Right atrium auricular region (tissue), 2 donors: ENCODE results near the gene SELENON. TPM values are rescaled to one million over a fixed set of nuclear protein-coding genes. Genes with fewer than 3 reads are reported as not detected.

Source experiments
- DNase-seq: peaks from one replicate; pipeline ENCODE4 v3.0.0-alpha.2; 2019; ENCODE audit warnings: low spot score
- H3K27ac ChIP-seq, 2 donors: fragments of 200-600 bp; sonication (generic); 1 replicate in 1 of 2; 2 replicates in 1 of 2; pipeline ENCODE4 v1.5.1; 2016 to 2019
- H3K27me3 ChIP-seq, 2 donors: fragments of 200-600 bp; sonication (generic); one replicate each; pipeline versions ENCODE4 v1.5.1 to v1.6.0; 2017 to 2019
- H3K36me3 ChIP-seq: fragments of 200-600 bp; sonication (generic); one replicate; pipeline ENCODE4 v1.5.1; 2016
- H3K4me1 ChIP-seq, 2 donors: fragments of 200-600 bp; sonication (generic); one replicate each; pipeline versions ENCODE4 v1.5.1 to v1.6.0; 2017 to 2019
- H3K4me3 ChIP-seq, 2 donors: fragments of 200-600 bp; sonication (generic); 1 replicate in 1 of 2; 2 replicates in 1 of 2; pipeline ENCODE4 v1.5.1; 2017 to 2019; ENCODE audit warnings: mild to moderate bottlenecking in 1 of 2, moderate library complexity in 1 of 2
- H3K9me3 ChIP-seq, 2 donors: fragments of 200-600 bp; sonication (generic); one replicate each; pipeline ENCODE4 v1.5.1; 2019
- total RNA-seq, 2 donors: library from RNA; depleted of rRNA; stranded (reverse); fragments of >200 nt; gene quantifications; one replicate each; pipeline ENCODE4 v1.1.0, GENCODE V29; 2016
- TF ChIP-seq, protein P1 (sequence below), 2 donors: fragments of 200-600 bp; sonication (generic); IDR thresholded peaks; one replicate each; pipeline ENCODE4 v1.5.1; 2019; ENCODE audit warnings: antibody characterized with exemption in 2 of 2

SELENON gene
- total RNA-seq, 2 donors from 2014 or later = 31.7 to 34.2 TPM

DNA sequence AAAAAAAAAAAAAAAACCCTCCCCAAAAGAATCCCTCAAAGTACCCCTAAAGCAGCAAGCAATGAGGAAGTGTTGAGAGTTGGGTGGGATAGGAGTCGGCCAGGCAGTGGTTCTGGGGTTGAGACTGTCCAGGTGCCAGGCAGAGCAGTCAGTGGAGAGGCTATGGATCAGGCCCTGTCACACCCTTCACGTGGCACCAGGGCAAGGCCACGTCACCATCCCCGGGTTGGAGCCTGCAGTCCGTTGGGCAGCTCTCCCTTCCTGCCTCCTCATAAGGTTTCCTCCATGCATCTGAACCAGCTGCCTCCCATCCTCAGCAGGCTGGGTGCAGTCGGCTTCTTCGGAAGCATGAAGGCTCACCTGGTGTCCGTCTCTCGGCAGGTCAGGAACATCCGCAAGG, 36.5 kb upstream of the SELENON start:
- H3K9me3 ChIP-seq = no peaks in the 10 kb centered on the region
- TF ChIP-seq, protein P1, sequence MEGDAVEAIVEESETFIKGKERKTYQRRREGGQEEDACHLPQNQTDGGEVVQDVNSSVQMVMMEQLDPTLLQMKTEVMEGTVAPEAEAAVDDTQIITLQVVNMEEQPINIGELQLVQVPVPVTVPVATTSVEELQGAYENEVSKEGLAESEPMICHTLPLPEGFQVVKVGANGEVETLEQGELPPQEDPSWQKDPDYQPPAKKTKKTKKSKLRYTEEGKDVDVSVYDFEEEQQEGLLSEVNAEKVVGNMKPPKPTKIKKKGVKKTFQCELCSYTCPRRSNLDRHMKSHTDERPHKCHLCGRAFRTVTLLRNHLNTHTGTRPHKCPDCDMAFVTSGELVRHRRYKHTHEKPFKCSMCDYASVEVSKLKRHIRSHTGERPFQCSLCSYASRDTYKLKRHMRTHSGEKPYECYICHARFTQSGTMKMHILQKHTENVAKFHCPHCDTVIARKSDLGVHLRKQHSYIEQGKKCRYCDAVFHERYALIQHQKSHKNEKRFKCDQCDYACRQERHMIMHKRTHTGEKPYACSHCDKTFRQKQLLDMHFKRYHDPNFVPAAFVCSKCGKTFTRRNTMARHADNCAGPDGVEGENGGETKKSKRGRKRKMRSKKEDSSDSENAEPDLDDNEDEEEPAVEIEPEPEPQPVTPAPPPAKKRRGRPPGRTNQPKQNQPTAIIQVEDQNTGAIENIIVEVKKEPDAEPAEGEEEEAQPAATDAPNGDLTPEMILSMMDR (IDR thresholded peaks at IDR 0.05) = no peak

DNA sequence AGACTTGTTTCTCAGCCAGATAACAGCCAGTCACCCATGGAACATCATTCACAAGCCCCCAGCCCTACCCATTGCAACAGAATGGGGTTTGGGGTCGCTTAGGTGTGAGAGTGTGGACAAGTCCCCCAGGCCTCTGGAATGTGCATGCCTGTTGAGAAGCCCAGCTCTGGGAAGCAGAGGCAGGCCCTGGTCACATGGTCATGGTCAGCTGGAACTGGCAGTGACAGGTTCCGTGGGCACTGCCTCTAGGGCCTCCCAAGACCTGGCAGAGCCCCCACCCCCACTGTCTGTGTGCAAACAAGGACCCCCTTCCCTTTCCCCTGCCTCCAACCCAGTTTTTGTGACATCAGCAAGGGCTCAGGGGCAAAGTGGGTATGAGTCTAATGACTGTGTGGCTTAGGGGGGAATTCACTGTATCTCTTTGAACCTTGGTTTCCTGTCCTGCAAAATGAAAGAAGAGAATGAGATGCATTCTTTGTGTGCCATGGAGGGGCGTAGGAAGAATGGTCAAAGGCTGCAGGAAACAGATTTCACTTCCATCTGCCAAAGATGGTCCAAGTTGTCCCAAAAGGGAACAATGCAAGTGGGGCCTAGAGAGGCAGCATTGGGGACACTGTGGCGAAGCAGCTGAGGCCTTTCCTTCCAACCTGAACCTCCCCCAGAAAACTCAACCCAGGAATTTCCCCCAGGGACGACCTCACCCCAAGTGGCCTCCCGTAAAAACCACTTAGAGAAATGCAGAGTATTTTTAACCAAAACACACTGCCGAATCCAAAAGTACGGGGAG, 34.7 kb upstream of the SELENON start:
- Histone ChIP-seq H3K27ac (no peak overlapping the region), H3K27me3 (no peaks in the 10 kb centered on the region), H3K4me1 (peaks cover 0 to 14% of the 10 kb centered on the region in 2 donors), H3K36me3 (no peaks in the 10 kb centered on the region), H3K9me3 (no peaks in the 10 kb centered on the region), H3K4me3 (no peak overlapping the region)
- TF ChIP-seq, protein P1 (IDR thresholded peaks at IDR 0.05) = no peak
- no peak for DNase-seq

More for the DNA sequence above, 36.5 kb upstream of the SELENON start:
- H3K27ac ChIP-seq = no peak overlapping the region
- H3K36me3 ChIP-seq = no peaks in the 10 kb centered on the region
- H3K4me3 ChIP-seq = no peak overlapping the region
- DNase-seq = no peak
- H3K4me1 ChIP-seq = peaks cover 0 to 6% of the 10 kb centered on the region in 2 donors
- no peaks in the 10 kb centered on the region for H3K27me3 ChIP-seq

DNA sequence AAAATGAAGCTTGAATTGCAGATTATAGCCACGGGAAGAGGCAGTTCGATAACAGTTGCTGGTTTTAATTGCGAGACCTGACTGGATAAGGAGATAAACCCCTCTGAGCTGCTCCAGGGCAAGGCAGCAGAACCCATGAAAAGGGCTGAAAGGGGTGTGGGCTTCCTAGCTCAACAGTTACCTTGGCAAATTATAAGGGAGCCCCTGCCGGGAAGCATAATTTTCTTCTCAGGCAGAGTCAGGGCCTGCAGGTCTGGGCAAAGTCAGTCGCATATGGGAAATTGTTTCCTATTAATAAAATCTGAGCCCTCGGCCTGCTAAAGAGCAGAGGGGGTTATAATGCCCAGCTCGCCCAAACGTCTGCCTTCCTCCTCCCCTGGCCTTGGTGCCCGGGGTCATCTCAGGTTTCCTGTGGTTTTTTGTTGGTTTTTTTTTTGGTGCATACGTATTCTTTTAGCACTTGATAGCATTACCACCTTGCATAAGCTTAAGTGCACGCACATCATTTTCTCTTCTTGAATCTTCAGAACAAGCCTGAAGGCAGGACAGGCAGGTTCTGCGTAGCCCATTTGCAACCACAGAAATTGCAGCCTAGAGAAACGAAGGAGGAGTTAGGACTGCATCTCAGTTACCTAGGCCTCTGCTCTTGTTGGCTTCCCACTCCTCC, 33.9 kb upstream of the SELENON start:
- no peak overlapping the region for H3K27ac ChIP-seq
- H3K9me3 ChIP-seq = no peaks in the 10 kb centered on the region
- peaks cover 0 to 22% of the 10 kb centered on the region in 2 donors for H3K4me1 ChIP-seq
- H3K36me3 ChIP-seq = no peaks in the 10 kb centered on the region
- no peak overlapping the region for H3K4me3 ChIP-seq
- TF ChIP-seq, protein P1 (IDR thresholded peaks at IDR 0.05) = no peak
- no peaks in the 10 kb centered on the region for H3K27me3 ChIP-seq
- DNase-seq = no peak

DNA sequence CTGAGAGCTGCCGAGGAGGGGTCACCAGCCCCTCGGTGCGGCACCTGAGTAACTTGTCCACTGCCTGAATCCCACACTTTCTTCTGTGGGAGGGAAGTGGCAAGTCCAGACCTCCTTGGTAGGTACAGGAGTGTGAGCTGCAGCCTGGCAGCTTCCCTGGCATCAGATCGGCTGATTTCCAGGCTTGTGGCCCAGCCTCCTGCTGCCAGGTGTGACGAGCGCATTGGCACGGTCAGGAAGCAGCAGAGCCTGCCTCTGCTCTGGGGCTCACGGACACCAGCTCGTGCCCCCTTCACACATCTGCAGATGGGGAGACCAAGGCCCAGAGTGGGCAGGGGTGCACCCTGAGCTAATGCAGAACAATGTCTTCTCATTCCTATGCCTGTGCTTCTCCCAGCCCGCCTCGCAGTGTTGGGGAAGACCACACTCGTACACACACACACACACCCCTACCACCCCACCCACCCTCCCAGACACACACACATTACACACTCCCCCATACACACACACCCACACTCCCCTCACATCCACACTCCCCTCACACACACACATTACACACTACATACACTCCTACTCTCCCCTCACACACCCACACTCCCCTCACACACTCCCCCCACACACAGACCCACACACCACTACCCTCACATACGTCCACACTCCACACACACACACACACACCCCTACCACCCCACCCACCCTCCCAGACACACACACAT, 33.1 kb upstream of the SELENON start:
- no peak overlapping the region for H3K4me3 ChIP-seq
- H3K9me3 ChIP-seq = no peaks in the 10 kb centered on the region
- DNase-seq = no peak
- TF ChIP-seq, protein P1 (IDR thresholded peaks at IDR 0.05) = no peak
- no peak overlapping the region for H3K27ac ChIP-seq
- no peaks in the 10 kb centered on the region for H3K27me3 ChIP-seq
- peaks cover 0 to 30% of the 10 kb centered on the region in 2 donors for H3K4me1 ChIP-seq
- no peaks in the 10 kb centered on the region for H3K36me3 ChIP-seq

DNA sequence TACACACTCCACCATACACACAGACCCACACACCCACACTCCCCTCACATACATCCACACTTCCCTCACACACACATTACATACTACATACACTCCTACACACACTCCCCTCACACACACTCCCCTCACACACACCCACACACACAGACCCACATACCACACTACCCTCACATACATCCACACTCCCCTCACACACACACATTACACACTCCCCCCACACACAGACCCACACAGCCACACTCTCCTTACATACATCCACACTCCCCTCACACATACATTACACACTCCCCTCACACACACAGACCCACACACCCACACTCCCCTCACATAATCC, 32.6 kb upstream of the SELENON start:
- H3K9me3 ChIP-seq = no peaks in the 10 kb centered on the region
- no peak overlapping the region for H3K4me3 ChIP-seq
- no peaks in the 10 kb centered on the region for H3K36me3 ChIP-seq
- no peak overlapping the region for H3K27ac ChIP-seq
- TF ChIP-seq, protein P1 (IDR thresholded peaks at IDR 0.05) = no peak
- peaks cover 0 to 32% of the 10 kb centered on the region in 2 donors for H3K4me1 ChIP-seq
- DNase-seq = no peak
- H3K27me3 ChIP-seq = no peaks in the 10 kb centered on the region
